Stimulated activated CD4-positive, alpha-beta T cell treated with anti-CD3 and anti-CD28 coated beads, Interleukin-4, amount 100 ng/mL, for 24 hours (primary cell): ENCODE results near the gene EXOC3L4.

Experiments used
- DNase-seq: peaks from one replicate; pipeline ENCODE4 v3.0.0-alpha.2; 2020

EXOC3L4 gene

DNA sequence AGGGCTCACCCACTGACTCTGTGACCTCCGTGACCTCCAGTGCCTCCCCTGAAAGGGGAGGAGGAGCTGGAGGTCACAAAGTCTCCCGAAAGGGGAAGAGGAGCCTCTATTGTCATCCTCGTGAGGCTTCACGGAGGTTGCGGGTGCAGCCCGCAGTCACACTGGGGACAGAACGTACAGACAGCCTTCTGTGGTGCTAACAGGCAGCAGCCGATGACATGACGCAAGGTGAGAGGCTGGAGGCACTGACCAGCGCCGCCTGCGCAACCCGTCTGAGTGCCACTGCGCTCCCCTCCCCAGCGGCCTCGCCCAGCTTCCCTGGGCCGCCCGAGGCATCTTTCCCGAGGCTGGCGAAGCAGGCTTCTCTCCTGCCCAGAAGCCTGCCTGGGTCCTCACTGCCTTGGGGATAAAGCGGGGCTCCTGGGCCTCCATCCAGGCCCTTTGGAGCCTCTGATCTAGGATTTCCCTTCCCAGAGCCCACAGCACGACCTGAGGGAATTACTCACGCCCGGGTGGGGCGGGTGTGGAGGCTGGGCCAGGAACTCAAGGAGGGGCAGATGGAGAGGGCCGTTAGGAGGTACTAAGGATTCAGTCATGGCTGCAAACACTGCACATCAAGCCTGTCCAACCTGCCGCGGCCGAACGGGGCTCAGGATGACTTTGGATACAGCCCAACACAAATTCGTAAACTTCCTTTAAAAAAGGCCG lies 22.8 kb upstream of the EXOC3L4 start:
- DNase-seq = no peak

DNA sequence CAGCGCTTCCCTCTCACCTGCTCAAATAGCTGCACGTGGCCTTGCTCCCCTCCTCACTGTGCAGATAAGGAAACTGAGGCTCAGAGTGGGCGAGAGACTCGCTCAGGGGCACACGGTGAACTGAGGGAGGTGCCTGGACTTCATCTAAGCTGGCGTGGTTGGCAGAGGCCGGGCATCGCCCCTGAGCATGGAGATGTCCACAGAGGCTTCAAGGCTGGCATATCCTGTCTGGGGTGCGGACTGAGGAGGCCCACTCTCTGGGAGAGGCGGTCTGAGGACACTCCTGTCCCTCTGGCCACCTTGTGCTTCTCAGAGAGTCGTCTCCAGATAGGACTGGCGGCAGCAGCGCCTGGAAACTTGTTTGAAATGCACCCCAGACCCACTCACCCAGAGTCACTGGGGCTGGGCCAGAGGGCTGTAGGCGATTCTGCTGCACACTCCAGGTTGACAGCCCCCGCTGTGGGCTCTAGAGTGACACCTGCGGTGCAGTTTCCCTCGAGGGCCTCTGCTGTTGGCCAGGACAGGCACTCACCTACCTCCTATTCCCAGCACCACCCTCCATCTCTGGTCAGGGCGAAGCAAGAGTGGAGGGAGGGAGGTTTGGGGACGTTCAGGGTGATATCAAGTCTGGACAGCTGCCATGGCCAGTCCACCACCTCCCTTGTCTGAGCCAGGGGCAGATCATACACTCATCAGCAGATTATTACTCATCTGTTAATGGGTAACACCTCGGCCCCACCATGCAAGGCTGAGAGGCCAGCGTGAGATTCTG lies 21.7 kb upstream of the EXOC3L4 start:
- no peak for DNase-seq

DNA sequence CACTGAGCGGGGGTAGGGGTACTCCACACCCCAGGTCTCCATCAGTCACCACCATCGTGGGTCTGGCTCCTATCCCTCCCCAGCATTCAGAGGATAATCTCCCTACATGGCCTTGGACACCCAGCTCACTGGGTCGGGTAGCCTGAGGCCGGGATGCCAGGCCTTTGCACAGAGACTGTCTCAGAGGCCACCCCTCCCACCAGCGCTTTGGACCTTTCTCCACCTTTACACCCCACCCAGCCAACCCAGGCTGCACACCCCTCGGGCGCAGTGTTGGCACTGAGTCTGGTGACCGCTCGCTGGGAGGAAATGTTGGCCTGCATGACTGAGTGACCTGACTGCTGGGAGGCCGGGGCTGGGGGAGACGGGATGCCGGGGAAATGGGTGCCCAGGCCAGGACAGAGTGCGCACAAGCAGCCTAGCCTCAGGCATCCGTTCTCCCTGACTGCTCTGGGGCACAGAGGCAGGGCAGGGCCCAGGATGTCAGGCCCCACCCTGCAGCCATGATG lies 21.1 kb upstream of the EXOC3L4 start:
- DNase-seq = no peak

DNA sequence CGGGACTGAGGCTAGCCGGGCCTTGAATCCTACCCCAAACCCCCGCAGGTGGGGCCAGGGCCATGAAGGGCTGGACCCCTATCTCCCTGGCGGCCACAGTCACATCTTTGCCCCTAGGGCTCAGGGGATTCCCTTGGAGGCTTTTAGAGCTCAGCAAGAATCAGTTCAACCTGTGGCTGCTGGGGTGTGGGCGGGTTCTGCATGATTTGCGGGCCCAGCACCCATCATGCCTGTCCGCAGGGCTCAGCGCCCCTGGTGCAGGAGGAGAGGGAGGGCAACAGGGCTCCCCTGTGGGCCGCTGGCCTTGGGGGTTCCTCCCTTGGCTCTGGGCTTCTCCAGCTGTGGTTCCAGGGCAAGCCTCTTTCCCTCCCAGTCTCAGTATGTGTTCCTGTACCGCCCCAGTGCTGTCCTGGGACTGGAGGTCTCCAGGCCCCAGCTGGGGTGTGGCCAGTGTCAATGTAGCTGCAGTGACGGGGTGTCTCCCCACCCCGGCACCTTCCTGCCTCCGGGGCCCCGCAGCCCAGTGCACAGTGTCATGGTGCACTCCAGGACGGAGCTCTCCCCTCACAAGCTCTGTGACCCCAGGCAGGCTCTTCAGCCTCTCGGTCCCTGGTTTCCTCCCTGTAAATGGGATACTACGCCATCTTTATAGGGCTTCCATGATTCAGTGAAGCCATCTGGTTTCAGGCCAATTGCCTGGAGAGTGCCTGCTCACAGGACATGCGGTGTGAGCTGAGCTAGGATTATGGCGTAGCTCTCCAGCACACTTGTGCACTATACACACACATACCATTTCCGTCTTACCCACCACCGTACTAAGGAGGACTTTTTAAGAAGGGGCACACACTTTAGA lies 20.4 kb upstream of the EXOC3L4 start:
- no peak for DNase-seq

GRCh38 chr14:103074729-103075367 lies 19.7 kb upstream of the EXOC3L4 start:
- DNase-seq = no peak

DNA sequence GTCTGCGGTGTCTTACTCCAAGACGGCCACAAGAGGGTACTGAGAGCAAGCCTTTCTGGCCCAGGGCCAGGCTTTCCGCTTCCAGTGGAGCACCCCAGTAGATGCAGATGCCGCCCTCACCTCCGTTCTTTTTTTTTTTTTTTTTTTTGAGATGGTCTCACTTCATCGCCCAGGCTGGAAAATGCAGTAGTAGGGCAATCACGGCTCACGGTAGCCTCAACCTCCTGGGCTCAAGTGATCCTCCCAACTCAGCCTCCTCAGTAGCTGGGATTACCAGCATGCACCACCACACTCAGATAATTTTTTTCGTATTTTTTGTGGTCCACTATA lies 16.1 kb upstream of the EXOC3L4 start:
- peak; percentile 79 for DNase-seq

GRCh38 chr14:103078860-103079587 lies 15.5 kb upstream of the EXOC3L4 start:
- DNase-seq = no peak

DNA sequence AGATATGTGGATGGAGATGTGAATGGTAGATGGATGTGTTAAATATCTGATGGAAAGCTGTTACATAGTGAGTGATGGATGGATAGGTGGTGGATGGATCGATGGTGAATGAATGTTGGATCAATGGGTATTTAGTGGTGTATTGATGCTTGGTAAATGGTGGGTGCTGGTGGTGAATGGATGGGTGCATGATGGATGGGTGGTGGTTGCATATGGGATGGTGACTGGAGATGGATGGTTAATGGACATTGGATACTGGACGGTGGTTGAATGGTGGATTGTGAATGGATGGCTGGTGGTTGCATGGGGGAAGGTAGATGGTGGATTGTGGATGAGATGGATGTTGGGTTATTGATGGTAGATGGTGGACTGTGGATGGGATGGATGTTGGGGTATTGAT lies 12.6 kb upstream of the EXOC3L4 start:
- no peak for DNase-seq

- no peak for DNase-seq
Observed at GRCh38 chr14:103084021-103084919, 10.3 kb upstream of the EXOC3L4 start, which contains the start of gene LBHD2. TSS of gene LBHD2 (plus strand) at chr14:103084210. CDS start at chr14:103086013, 1,803 bp downstream.

GRCh38 chr14:103085106-103086091 lies 9.1 kb upstream of the EXOC3L4 start:
- DNase-seq = no peak

GRCh38 chr14:103086771-103087342 lies 7.7 kb upstream of the EXOC3L4 start:
- DNase-seq = no peak

GRCh38 chr14:103087343-103087835 lies 7.1 kb upstream of the EXOC3L4 start:
- DNase-seq = no peak

- no peak for DNase-seq
Observed at GRCh38 chr14:103088921-103089320, 5.6 kb upstream of the EXOC3L4 start.

- no peak for DNase-seq
Observed at GRCh38 chr14:103089386-103090335, 4.9 kb upstream of the EXOC3L4 start.

GRCh38 chr14:103090481-103091020 lies 4.0 kb upstream of the EXOC3L4 start:
- DNase-seq = no peak

DNA sequence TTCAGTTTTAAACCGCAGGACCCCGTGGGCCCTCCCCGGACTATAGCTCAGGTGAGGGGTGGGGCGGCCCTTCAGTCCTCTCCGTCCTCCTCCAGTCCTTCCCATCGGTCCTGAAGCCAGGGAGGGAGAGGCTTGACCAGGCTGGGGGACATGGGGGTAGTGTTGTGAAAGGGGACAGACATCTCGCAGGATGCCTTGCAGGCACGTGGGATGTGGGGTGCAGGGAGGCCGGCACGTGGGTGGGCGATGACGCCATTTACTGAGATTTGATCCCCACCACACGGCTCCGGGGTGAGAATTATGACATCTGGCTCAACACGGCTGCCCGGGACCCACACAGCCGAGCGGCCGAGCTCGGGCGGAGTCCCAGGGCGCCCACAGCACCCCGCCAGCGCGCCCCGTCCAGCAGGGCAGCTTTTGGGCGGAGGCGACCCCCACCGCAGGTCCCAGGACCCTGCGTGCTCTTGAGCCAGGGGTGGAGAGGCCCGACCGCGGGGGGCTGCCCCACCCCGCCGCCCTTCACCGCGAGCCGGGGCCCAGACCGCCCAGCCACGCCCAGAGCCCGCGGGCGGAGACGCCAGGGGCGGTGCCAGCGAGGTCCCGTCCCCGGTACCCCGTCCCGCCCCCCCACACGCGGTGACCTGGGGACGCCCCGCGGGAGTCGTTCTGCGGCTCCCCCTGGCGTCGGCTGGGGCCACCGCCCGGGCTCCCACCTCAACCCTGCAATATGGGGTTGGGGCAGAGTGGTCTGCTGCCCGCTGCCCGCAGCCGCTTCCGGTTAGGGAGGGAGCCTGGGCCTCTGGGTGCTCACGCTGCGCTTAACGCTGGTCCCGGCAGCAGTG lies 3.3 kb upstream of the EXOC3L4 start:
- peak; percentile 76 for DNase-seq

DNA sequence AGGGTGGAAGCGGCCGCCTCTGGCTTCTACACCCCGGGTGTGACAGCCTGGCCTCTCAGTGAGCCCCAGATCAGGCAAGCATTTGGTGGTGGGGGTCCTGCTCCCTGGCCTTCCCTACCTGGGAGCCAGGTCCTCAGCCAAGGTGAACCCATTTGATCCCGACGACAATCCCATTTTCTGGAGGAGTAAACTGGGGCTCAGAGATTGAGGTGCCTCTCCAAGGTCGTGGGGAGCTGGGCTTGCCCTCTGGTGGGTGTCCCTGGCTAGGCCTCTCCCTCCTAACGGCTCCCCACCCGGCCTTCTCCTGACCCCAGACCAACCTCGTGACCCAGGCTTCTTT lies 2.7 kb upstream of the EXOC3L4 start:
- DNase-seq = no peak
